Epithelial cell of proximal tubule (primary cell): ENCODE data around the gene DCLRE1A. TPM values are rescaled to one million over a fixed set of nuclear protein-coding genes. Genes with fewer than 3 reads are reported as not detected.

Experiments
- DNase-seq: peaks from one replicate; pipeline ENCODE4 v3.0.0-alpha.2; 2011; ENCODE audit warnings: low read depth
- H3K4me3 ChIP-seq: 2 replicates; pipeline ENCODE4 v1.5.1; 2011; ENCODE audit warnings: low read depth, mild to moderate bottlenecking, low read length
- total RNA-seq: library from RNA; depleted of rRNA; stranded (reverse); fragments of >200 nt; gene quantifications from 2 replicates; pipeline ENCODE4 v1.2.3, GENCODE V29; 2015
- TF ChIP-seq, protein P1 (sequence below): conservative IDR thresholded peaks from 2 replicates; pipeline ENCODE4 v1.5.1; 2012; ENCODE audit warnings: low read depth, mild to moderate bottlenecking, low read length

Gene DCLRE1A
- total RNA-seq, 1 donor from 2014 or later = 7.9 TPM

DNA sequence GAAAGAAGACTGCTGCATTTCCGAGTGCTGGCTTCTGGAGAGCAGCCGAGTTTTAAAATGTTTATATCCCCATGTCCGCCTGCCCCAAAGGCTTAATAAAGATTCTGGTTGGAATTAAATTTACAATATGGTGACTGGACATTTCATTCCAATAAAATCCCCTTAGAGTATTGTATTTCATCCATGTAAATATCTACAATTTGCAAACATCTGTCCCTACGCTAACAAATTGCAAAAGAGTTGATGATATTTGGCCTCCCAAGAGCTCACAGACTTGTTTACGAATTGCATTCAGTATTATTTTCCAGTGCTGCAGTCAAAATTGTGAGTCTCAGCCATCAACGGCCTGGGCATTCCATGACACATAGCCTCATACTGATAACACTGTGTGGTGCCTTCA, 52.3 kb downstream of the DCLRE1A start:
- no peak overlapping the region for H3K4me3 ChIP-seq
- TF ChIP-seq, protein P1, sequence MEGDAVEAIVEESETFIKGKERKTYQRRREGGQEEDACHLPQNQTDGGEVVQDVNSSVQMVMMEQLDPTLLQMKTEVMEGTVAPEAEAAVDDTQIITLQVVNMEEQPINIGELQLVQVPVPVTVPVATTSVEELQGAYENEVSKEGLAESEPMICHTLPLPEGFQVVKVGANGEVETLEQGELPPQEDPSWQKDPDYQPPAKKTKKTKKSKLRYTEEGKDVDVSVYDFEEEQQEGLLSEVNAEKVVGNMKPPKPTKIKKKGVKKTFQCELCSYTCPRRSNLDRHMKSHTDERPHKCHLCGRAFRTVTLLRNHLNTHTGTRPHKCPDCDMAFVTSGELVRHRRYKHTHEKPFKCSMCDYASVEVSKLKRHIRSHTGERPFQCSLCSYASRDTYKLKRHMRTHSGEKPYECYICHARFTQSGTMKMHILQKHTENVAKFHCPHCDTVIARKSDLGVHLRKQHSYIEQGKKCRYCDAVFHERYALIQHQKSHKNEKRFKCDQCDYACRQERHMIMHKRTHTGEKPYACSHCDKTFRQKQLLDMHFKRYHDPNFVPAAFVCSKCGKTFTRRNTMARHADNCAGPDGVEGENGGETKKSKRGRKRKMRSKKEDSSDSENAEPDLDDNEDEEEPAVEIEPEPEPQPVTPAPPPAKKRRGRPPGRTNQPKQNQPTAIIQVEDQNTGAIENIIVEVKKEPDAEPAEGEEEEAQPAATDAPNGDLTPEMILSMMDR = no peak
- no peak for DNase-seq

DNA sequence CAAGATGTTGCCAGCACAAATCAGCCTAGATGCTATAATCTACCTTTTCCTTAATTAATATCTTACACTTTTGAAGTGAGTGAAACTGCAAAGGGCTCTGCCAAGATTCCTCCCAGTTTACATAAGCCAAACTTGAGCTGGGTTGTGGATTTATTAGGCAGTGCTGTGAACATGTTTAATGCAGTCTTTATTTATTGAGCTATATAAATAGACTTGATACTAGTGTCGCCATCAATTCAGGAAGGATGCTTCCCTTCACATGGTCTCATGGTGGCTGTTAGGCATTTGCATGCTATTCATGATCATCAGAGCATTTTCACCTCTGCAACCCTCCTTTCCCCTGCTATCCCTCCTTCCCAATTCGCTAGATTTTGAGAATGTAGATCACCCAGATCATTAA, 62.2 kb downstream of the DCLRE1A start:
- no peak for DNase-seq
- H3K4me3 ChIP-seq = no peak overlapping the region
- TF ChIP-seq, protein P1 = no peak

DNA sequence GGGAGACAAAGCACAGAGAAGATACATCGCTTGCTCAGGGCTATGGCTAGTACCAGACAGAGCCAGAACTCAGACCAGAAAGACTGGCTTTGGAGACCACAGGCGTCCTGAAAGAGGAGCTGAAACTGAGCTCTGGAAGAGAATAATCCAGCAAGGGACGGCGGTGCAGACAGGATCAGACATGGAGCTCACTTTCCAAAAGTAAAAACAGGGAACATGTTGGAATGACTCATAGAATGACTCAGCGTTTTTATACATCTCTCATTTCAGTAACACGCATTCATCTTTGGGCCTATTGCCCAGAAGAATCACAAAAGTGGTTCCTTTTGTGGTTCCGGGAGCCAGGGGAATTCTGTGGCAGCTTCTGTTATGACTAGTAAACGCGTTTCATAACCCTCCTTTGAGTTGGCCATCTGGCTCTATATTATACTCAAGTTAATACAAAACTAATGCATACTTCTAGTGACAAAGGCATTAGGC, 65.2 kb downstream of the DCLRE1A start:
- no peak overlapping the region for H3K4me3 ChIP-seq
- TF ChIP-seq, protein P1 = no peak
- DNase-seq = peak; percentile 29

Other genes with a start within 250 kb of the DCLRE1A start
- gene NRAP, start 190.0 kb downstream of the DCLRE1A start, total RNA-seq = not detected in 2 replicates
- gene CASP7, start 174.2 kb downstream of the DCLRE1A start, total RNA-seq = 16.5 and 29.0 TPM in 2 replicates
- gene PLEKHS1, start 102.4 kb downstream of the DCLRE1A start, total RNA-seq = not detected in 2 replicates
- 12.9 and 30.1 TPM in 2 replicates for gene NHLRC2, start 579 bp upstream of the DCLRE1A start, total RNA-seq
- 0.06 and 0.22 TPM in 2 replicates for gene ADRB1, start 189.8 kb upstream of the DCLRE1A start, total RNA-seq